ENCODE data around the gene PLG. TPM values are rescaled to one million over a fixed set of nuclear protein-coding genes. Genes with fewer than 3 reads are reported as not detected.
"Not testable (repeated sequence)": the region's sequence is repeated elsewhere in the genome, so short reads cannot be mapped to it uniquely, and the experiment has no call there.

PLG gene
- total and polyA plus RNA-seq, 9 donors = 0.40 to 3.8 (median 2.8) TPM

DNA sequence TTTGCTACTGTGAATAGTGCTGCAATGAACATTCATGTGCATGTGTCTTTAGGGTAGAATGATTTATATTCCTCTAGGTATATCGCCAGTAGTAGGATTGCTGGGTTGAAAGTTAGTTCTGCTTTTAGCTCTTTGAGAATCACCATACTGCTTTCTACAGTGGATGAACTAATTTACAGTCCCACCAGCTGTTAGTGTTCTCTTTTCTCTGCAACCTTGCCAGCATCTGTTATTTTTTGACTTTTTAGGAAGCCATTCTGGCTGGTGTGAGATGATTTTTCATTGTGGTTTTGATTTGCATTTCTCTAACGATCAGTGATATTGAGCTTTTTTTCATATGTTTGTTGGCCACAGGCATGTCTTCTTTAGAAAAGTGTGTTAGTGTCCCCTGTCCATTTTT is 40.0 kb downstream of the PLG start:
- Histone ChIP-seq H3K4me3 (ENCODE audit: low read length) (no peak overlapping the region), H3K27ac (ENCODE audit: low read length) (no peak overlapping the region), H3K36me3 (ENCODE audit: control insufficient read depth, insufficient read depth, low read length) (no peaks in the 10 kb centered on the region), H3K27me3 (ENCODE audit: control insufficient read depth, insufficient read depth, low read length) (no peaks in the 10 kb centered on the region), H3K9me3 (replicated peaks; ENCODE audit: control insufficient read depth, low read depth, low read length) (peaks cover 6% of the 10 kb centered on the region), H3K4me1 (ENCODE audit: control insufficient read depth, insufficient read depth, low read length) (no peaks in the 10 kb centered on the region)
- DNase-seq = no peak
- no CpG with 5 or more reads among the region's 2 CpGs for WGBS (ENCODE audit: insufficient coverage)

DNA sequence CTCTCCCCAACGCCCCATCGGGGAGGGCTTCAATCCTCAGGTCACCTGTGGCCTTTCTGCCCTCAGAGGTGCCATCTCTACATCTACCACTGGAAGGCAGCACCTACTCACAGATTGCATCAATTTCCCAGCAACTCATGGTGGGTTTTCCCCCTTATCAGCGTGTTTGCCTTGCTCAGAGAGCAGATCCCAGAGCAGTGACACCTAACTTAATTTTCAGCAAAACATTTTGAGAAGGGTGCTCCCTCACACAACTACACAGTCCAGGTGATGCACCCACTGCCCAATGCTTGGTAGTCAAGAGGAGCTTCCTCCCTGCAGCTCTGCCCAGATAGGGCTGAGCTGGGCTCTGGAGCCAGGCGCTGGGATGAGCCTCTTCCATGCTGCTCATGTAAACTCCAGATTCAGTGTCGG is 48.2 kb downstream of the PLG start:
- peaks cover 3% of the 10 kb centered on the region for H3K9me3 ChIP-seq (replicated peaks; ENCODE audit: control insufficient read depth, low read depth, low read length)
- H3K27ac ChIP-seq (ENCODE audit: low read length) = no peak overlapping the region
- 46% methylated on average over 4 of the region's 5 CpGs for WGBS (ENCODE audit: insufficient coverage)
- no peak for DNase-seq
- H3K27me3 ChIP-seq (ENCODE audit: control insufficient read depth, insufficient read depth, low read length) = no peaks in the 10 kb centered on the region
- no peaks in the 10 kb centered on the region for H3K36me3 ChIP-seq (ENCODE audit: control insufficient read depth, insufficient read depth, low read length)
- no peaks in the 10 kb centered on the region for H3K4me1 ChIP-seq (ENCODE audit: control insufficient read depth, insufficient read depth, low read length)
- H3K4me3 ChIP-seq (ENCODE audit: low read length) = no peak overlapping the region

DNA sequence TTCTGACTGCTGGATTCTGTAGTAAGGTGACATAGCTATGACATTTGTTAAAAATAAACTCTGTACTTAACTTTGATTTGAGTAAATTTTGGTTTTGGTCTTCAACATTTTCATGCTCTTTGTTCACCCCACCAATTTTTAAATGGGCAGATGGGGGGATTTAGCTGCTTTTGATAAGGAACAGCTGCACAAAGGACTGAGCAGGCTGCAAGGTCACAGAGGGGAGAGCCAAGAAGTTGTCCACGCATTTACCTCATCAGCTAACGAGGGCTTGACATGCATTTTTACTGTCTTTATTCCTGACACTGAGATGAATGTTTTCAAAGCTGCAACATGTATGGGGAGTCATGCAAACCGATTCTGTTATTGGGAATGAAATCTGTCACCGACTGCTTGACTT is 51.2 kb downstream of the PLG start:
- H3K4me3 ChIP-seq (ENCODE audit: low read length); H3K4me1 ChIP-seq (ENCODE audit: control insufficient read depth, insufficient read depth, low read length); H3K9me3 ChIP-seq (replicated peaks; ENCODE audit: control insufficient read depth, low read depth, low read length); DNase-seq; H3K36me3 ChIP-seq (ENCODE audit: control insufficient read depth, insufficient read depth, low read length); H3K27ac ChIP-seq (ENCODE audit: low read length); H3K27me3 ChIP-seq (ENCODE audit: control insufficient read depth, insufficient read depth, low read length): not testable (repeated sequence)
- WGBS (ENCODE audit: insufficient coverage) = 0% methylated on average over 1 of the region's 4 CpGs

DNA sequence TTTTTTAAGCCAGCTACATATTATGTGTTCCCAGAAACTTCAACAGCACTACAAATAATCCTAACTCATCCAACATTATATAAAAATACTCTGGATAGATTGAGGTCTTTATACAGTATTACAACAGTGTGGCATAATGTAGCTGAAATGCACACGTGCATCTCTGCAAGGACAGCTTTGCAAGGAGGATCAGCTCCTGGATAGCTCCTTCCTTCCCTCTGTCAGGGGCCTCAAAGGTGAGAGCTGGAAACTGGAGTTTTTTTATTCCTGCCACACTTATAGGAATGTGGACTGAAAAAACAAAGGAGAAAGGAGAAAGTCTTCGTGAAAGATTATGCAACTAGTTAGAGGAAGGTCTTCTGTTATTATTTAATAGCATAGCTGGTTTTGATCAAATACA is 53.1 kb downstream of the PLG start:
- no peak for DNase-seq
- no peaks in the 10 kb centered on the region for H3K27me3 ChIP-seq (ENCODE audit: control insufficient read depth, insufficient read depth, low read length)
- no peak overlapping the region for H3K27ac ChIP-seq (ENCODE audit: low read length)
- H3K4me1 ChIP-seq (ENCODE audit: control insufficient read depth, insufficient read depth, low read length) = no peaks in the 10 kb centered on the region
- H3K9me3 ChIP-seq (replicated peaks; ENCODE audit: control insufficient read depth, low read depth, low read length) = no peaks in the 10 kb centered on the region
- H3K4me3 ChIP-seq (ENCODE audit: low read length) = no peak overlapping the region
- no peaks in the 10 kb centered on the region for H3K36me3 ChIP-seq (ENCODE audit: control insufficient read depth, insufficient read depth, low read length)
- WGBS (ENCODE audit: insufficient coverage) = no CpG with 5 or more reads among the region's 2 CpGs

DNA sequence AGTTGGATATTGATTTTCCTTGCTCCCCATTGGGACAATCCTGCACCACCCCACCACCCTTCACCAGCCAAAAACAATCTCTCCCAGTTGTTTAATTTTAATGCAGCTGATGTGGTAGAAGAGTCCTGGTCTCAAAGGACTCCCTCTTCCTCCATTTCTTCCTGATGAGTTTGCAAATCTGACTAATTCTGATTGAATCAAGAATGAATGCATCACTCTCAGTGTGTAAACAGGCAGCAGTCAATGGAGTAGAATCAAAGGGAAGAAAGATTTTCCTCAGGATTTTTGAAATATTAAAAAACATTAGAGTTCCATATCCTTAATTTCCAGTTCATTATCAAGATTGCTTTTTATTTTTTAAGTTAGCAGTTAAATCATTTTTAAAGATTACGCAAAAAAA is 54.0 kb downstream of the PLG start:
- Histone ChIP-seq H3K27ac (ENCODE audit: low read length) (no peak overlapping the region), H3K9me3 (replicated peaks; ENCODE audit: control insufficient read depth, low read depth, low read length) (no peaks in the 10 kb centered on the region), H3K4me3 (ENCODE audit: low read length) (no peak overlapping the region), H3K27me3 (ENCODE audit: control insufficient read depth, insufficient read depth, low read length) (no peaks in the 10 kb centered on the region), H3K4me1 (ENCODE audit: control insufficient read depth, insufficient read depth, low read length) (no peaks in the 10 kb centered on the region), H3K36me3 (ENCODE audit: control insufficient read depth, insufficient read depth, low read length) (no peaks in the 10 kb centered on the region)
- no peak for DNase-seq
- WGBS (ENCODE audit: insufficient coverage) = no CpG with 5 or more reads among the region's 1 CpG

DNA sequence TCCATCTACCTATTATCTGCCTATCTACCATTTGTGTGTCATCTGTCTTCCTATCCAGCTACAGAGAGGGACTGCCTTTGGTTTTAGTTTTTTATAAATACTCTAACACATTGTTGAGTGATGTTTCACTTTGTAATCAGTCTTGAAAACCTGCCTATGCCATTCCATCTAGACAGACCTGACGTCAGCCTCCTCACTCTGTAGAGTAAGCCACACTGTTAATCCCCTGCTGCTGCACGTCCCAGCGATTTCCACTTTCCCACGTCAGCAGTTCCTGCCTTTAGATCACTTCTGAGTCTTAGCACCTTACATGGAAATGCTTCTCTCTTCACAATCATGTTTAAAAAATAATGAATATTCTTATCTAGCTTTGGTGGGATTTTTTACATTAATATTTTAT is 54.8 kb downstream of the PLG start:
- Histone ChIP-seq H3K4me1 (ENCODE audit: control insufficient read depth, insufficient read depth, low read length) (no peaks in the 10 kb centered on the region), H3K27me3 (ENCODE audit: control insufficient read depth, insufficient read depth, low read length) (no peaks in the 10 kb centered on the region), H3K4me3 (ENCODE audit: low read length) (no peak overlapping the region), H3K9me3 (replicated peaks; ENCODE audit: control insufficient read depth, low read depth, low read length) (no peaks in the 10 kb centered on the region), H3K27ac (ENCODE audit: low read length) (no peak overlapping the region), H3K36me3 (ENCODE audit: control insufficient read depth, insufficient read depth, low read length) (no peaks in the 10 kb centered on the region)
- DNase-seq = no peak
- WGBS (ENCODE audit: insufficient coverage) = 59% methylated on average over 4 of the region's 4 CpGs

DNA sequence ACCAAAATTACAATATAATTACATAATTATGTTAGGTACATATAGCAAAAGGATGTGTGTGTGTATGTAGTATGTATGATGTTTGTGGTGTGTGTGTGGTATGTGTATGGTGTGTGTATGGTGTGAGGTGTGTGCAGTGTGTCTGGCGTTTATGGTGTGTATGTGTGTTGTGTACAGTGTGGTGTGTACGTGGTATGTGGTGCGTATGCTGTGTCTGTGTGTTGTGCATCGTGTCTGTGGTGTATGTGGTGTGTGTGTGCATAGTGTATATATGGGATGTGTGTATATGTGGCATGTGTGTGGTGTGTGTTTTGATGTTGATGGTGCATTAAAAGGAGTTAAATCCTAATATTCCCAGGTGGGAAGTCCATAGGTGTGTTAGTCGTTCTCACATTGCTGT is 62.8 kb downstream of the PLG start:
- Histone ChIP-seq H3K4me3 (ENCODE audit: low read length) (no peak overlapping the region), H3K4me1 (ENCODE audit: control insufficient read depth, insufficient read depth, low read length) (peaks cover 5% of the 10 kb centered on the region), H3K36me3 (ENCODE audit: control insufficient read depth, insufficient read depth, low read length) (no peaks in the 10 kb centered on the region), H3K27me3 (ENCODE audit: control insufficient read depth, insufficient read depth, low read length) (peaks cover 6% of the 10 kb centered on the region), H3K9me3 (replicated peaks; ENCODE audit: control insufficient read depth, low read depth, low read length) (peaks cover 6% of the 10 kb centered on the region), H3K27ac (ENCODE audit: low read length) (no peak overlapping the region)
- no peak for DNase-seq
- 88% methylated on average over 5 of the region's 5 CpGs for WGBS (ENCODE audit: insufficient coverage)

DNA sequence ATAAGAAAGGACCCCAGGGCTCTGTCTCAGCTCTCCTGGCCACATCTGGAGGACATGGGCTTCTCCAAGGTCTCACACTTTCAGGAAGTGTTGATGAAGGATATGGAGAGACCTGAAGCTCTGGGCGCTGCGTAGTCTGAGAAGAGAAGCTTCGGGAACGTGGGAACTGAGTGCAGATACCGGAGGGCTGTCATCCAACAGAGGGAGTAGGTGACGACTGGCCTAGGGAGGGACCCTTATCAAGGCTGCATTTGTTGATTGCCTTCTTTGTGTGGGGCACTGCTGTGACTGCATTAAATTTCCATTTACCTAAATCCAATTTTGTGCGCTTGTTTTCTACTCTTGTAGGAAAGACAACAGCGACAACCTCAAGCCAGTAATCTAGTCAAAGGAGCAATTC is 63.4 kb downstream of the PLG start:
- Histone ChIP-seq H3K4me1 (ENCODE audit: control insufficient read depth, insufficient read depth, low read length) (peaks cover 5% of the 10 kb centered on the region), H3K4me3 (ENCODE audit: low read length) (no peak overlapping the region), H3K27me3 (ENCODE audit: control insufficient read depth, insufficient read depth, low read length) (peaks cover 6% of the 10 kb centered on the region), H3K27ac (ENCODE audit: low read length) (no peak overlapping the region), H3K36me3 (ENCODE audit: control insufficient read depth, insufficient read depth, low read length) (no peaks in the 10 kb centered on the region), H3K9me3 (replicated peaks; ENCODE audit: control insufficient read depth, low read depth, low read length) (peaks cover 6% of the 10 kb centered on the region)
- DNase-seq = no peak
- 86% methylated on average over 7 of the region's 8 CpGs for WGBS (ENCODE audit: insufficient coverage)

DNA sequence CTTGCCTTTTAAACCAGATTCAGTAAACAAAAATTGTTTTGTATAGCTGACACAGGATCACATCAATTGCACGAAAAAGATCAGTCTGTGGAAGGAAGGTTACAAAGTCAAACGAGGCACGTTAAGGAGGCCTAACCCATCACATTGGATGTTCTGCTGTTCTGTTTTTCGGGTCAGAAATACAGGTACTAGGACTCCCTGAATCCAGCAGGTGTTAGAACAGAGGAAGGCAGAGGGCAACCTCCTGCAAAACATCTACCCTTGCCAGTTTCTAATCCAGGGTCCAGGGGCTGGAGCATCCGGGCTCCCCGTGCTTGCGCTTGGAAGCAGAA is 64.6 kb downstream of the PLG start:
- H3K9me3 ChIP-seq (replicated peaks; ENCODE audit: control insufficient read depth, low read depth, low read length) = peaks cover 6% of the 10 kb centered on the region
- 8% methylated on average over 7 of the region's 7 CpGs for WGBS (ENCODE audit: insufficient coverage)
- H3K4me1 ChIP-seq (ENCODE audit: control insufficient read depth, insufficient read depth, low read length) = peaks cover 5% of the 10 kb centered on the region
- no peak for DNase-seq
- peaks cover 6% of the 10 kb centered on the region for H3K27me3 ChIP-seq (ENCODE audit: control insufficient read depth, insufficient read depth, low read length)
- H3K27ac ChIP-seq (ENCODE audit: low read length) = no peak overlapping the region
- H3K36me3 ChIP-seq (ENCODE audit: control insufficient read depth, insufficient read depth, low read length) = no peaks in the 10 kb centered on the region
- H3K4me3 ChIP-seq (ENCODE audit: low read length) = peak overlapping the region; percentile 24

DNA sequence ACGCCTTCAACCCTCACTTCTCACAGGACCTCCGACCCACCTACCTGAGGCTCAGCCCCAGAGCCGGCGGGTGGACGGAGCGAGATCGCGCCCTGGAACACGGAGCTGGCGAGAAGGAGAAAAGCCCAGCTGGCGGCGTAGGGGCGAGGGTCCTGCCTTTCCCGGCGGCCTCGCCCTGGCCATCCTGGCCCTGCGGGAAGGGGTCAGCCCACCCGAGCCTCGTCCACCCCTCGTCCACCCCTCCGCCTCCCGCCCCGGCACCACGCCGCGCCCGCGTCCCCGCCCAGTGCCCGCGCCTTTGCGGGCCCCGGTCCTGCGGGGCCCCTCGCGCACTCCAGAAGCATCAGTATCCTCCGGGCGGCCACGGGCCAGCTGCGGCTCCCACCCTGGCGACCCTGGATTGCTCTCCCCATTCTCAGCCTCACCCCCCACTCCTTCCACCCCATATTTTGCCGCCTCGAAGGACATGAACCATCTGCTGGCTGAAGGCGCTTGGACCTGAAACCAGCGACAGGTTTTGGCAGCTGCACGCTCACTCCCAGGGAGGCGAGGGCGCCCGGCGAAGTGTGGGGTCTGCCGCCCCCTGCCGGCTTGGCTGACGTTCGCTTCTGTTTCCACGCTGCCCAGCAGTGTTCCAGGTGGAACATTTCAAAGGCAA is 65.1 kb downstream of the PLG start:
- H3K27me3 ChIP-seq (ENCODE audit: control insufficient read depth, insufficient read depth, low read length) = peaks cover 6% of the 10 kb centered on the region
- no peak overlapping the region for H3K27ac ChIP-seq (ENCODE audit: low read length)
- WGBS (ENCODE audit: insufficient coverage) = under 1% methylated on average over 54 of the region's 55 CpGs
- H3K4me3 ChIP-seq (ENCODE audit: low read length) = peak overlapping the region; percentile 38
- no peaks in the 10 kb centered on the region for H3K36me3 ChIP-seq (ENCODE audit: control insufficient read depth, insufficient read depth, low read length)
- peaks cover 5% of the 10 kb centered on the region for H3K9me3 ChIP-seq (replicated peaks; ENCODE audit: control insufficient read depth, low read depth, low read length)
- H3K4me1 ChIP-seq (ENCODE audit: control insufficient read depth, insufficient read depth, low read length) = peaks cover 5% of the 10 kb centered on the region
- DNase-seq = peak; percentile 70

DNA sequence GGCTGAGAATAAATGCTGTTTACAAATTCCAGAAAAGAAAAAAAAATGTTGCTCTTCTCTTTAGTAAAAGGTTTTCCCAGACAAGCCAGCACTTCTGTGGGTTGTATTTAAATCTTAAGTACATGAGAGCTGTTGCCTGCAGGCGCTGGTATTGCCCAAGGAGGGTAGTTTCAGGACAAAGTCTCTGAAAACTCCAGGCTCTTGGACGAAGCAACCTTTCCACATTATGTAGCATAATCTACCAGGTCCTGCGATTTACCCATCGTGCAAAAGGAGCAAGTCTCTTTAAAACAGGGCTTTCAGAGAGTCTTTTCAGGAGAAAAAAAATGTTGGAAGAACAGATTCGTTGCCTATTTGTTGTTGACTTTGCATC is 65.6 kb downstream of the PLG start:
- Histone ChIP-seq H3K4me1 (ENCODE audit: control insufficient read depth, insufficient read depth, low read length) (peaks cover 5% of the 10 kb centered on the region), H3K36me3 (ENCODE audit: control insufficient read depth, insufficient read depth, low read length) (no peaks in the 10 kb centered on the region), H3K4me3 (ENCODE audit: low read length) (no peak overlapping the region), H3K27me3 (ENCODE audit: control insufficient read depth, insufficient read depth, low read length) (peaks cover 6% of the 10 kb centered on the region), H3K9me3 (replicated peaks; ENCODE audit: control insufficient read depth, low read depth, low read length) (peaks cover 2% of the 10 kb centered on the region), H3K27ac (ENCODE audit: low read length) (no peak overlapping the region)
- no peak for DNase-seq
- no CpG with 5 or more reads among the region's 5 CpGs for whole genome bisulfite sequencing (ENCODE audit: insufficient coverage)

All from muscle of leg (tissue), 11 donors.